Measurements from ENCODE around the gene RASAL1.

DNA sequence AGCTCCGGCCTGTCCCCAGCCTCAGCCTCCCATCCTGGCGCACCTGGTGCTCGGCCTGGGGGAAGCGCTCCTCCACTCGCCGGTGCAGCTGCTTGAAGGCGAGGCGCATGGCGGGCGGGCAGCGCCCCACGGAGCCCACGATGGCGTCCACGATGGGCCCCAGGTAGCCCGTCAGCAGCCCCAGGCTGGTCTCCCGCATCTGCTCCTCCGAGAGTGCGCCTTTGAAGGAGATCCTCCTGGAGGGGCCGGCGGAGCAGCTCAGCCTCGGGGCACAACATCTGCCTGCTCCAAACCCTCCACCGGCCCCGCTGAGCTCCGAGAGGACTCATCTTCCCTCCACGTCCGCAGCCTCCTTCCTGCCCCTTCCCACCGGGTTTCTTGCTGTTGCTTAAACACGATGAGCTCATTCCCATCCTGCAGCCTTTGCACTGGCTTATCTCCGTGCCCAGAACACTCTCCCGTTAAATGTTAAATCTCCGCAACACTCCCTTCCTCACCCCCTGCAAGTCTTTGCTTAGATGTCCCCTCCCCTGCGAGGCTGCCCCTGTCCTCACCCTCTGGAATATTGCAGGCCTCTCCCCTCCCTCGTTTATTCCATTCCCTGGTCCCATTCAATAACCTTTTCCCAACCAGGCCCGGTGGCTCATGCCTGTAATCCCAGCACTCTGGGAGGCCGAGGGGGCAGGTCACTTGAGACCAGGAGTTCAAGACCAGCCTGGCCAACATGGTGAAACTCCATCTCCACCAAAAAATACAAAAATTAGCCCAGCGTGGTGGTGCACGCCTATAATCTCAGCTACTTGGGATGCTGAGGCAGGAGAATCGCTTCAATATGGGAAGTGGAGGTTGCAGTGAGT is 23.3 kb downstream of the RASAL1 start:
- TF ChIP-seq TAF1 (IDR thresholded peaks at IDR 0.05; ENCODE audit: low read depth), result no peak
- TF ChIP-seq EP300 (IDR thresholded peaks at IDR 0.05; ENCODE audit: borderline replicate concordance), result no peak
- TF ChIP-seq TEAD4 (IDR thresholded peaks at IDR 0.05), result no peak
- TF ChIP-seq, protein P1, sequence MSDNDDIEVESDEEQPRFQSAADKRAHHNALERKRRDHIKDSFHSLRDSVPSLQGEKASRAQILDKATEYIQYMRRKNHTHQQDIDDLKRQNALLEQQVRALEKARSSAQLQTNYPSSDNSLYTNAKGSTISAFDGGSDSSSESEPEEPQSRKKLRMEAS (IDR thresholded peaks at IDR 0.05), result no peak
- no peak for TF ChIP-seq ZBTB7A (IDR thresholded peaks at IDR 0.05; ENCODE audit: low read depth)
- TF ChIP-seq CEBPB (IDR thresholded peaks at IDR 0.05), result no peak
- no peak for TF ChIP-seq CREB1 (IDR thresholded peaks at IDR 0.05; ENCODE audit: low read depth)
- TF ChIP-seq RAD21 (IDR thresholded peaks at IDR 0.05; ENCODE audit: low read depth), result no peak
- no peak for TF ChIP-seq FOXM1 (IDR thresholded peaks at IDR 0.05; ENCODE audit: borderline replicate concordance, low read depth)
- TF ChIP-seq YY1 (IDR thresholded peaks at IDR 0.05; ENCODE audit: low read depth), result no peak

Data from Ishikawa (cell line).